OCI-LY3 (cell line): ENCODE data around the gene TRABD.
"Not testable (repeated sequence)": the region's sequence is repeated elsewhere in the genome, so short reads cannot be mapped to it uniquely, and the experiment has no call there.

ENCODE experiments used
- CTCF ChIP-seq: fragments of 200-600, 300-600 bp; sonication (generic); IDR thresholded peaks from 2 replicates; pipeline ENCODE4 v1.5.1; 2014; ENCODE audit warnings: antibody characterized with exemption, low read length, low read depth
- EZH2phosphoT487 ChIP-seq: fragments of 200-600 bp; shearing (Covaris generic); IDR thresholded peaks from 2 replicates; pipeline ENCODE4 v1.6.1; 2018; ENCODE audit warnings: antibody characterized with exemption, mixed run types, low read depth

GRCh38 chr22:50204998-50205397 is 19.3 kb downstream of the TRABD start:
- TF ChIP-seq CTCF, EZH2phosphoT487: not testable (repeated sequence)
